GM12872 (cell line): ENCODE data around the gene RAD51D.

Experiments used
- CTCF ChIP-seq: IDR thresholded peaks from 3 replicates; pipeline ENCODE4 v1.5.1; 2011; ENCODE audit warnings: low read depth, mild to moderate bottlenecking, low read length, moderate library complexity; ENCODE audit not compliant: insufficient read depth

Gene RAD51D

GRCh38 chr17:35149941-35150340, 30.3 kb upstream of the RAD51D start:
- no peak for TF ChIP-seq CTCF

DNA sequence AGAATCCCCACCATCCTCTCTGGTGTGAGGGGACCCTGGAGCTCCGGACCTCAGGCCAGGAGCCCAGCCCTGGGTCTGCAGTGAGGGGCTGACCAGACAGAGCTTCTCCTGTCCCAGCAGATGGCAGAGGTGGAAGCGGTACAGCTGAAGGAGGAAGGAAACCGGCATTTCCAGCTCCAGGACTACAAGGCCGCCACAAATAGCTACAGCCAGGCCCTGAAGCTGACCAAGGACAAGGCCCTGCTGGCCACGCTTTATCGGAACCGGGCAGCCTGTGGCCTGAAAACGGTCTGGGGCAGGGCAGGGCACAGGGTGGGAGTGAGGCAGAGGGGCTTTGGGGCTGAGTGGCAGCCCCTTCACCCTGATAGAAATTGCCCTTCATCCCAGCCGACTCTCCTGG, 28.5 kb upstream of the RAD51D start:
- no peak for TF ChIP-seq CTCF

DNA sequence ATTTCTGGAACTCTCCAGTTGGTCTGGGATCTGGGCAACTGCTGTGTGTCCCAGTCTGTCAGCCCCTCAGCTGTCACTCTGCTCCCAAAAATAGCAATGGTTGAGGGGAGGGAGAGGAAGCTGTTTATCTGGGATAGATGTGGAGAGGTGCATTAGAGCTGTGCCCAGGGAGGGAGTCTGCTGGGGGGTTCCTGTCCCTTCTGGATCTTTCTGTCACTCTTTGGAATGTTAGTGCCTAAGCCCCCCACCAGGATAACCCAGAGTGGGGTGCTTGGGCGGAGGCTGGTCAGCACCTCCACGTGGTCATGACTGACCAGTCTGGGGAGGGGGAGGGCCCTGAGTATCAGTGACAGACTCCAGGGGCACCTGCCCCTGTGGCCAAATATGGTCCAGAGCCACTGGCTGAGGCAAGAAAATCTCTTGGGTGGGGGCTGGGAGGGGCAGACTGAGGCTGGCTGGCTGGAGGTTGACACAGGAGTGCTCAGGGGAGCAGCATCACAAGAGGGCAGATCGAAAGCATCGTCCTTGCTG, 27.8 kb upstream of the RAD51D start, which contains the start of gene UNC45B:
UNC45B (plus strand) TSS at position 443 of the 531 bp plus-strand sequence. CDS start 447 bp downstream, outside the sequence.
- no peak for TF ChIP-seq CTCF

GRCh38 chr17:35146214-35146833, 26.7 kb upstream of the RAD51D start:
- no peak for TF ChIP-seq CTCF

DNA sequence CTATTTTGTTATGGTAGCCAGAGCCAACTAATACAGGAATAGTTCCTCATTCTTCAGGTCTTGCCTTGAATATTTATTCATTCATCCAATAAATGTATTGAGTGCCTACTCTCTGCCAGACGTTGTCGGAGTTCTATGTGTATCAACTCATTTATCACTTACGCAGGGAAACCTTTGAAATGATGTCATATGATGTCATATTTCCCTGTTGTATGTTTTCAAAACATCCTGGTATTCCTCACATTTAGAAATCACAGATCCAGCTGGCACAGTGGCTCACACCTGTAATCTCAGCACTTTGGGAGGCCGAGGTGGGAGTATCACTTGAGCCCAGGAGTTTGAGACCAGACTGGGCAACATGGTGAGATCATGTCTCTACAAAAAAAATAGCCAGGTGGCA, 25.2 kb upstream of the RAD51D start:
- no peak for TF ChIP-seq CTCF

DNA sequence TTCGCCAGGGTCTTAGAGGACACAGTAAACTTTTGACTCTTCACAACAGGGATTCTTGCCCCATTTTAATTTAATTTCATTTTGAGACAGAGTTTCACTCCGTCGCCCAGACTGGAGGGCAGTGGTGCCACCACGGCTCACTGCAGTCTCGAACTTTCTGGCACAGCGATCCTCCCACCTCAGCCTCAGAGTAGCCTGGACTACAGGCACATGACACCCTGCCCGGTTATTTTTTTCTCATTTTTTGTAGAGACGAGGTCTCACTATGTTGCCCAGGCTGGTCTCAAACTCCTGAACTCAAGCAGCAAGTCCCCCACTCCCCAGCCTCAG, 22.8 kb upstream of the RAD51D start:
- no peak for TF ChIP-seq CTCF

GRCh38 chr17:35141681-35142466, 22.2 kb upstream of the RAD51D start, which contains the start of gene NLE1:
NLE1 (minus strand) TSS chr17:35142303; CDS start chr17:35142275, 28 bp downstream.
- peak; percentile 93 for TF ChIP-seq CTCF
